Neuronal stem cell (in vitro differentiated cells): ENCODE data around the gene CDKN1A.
"Not testable (repeated sequence)": the region's sequence is repeated elsewhere in the genome, so short reads cannot be mapped to it uniquely, and the experiment has no call there.

Experiments used
- DNase-seq: peaks from one replicate; pipeline ENCODE4 v3.0.0-alpha.2; 2013; ENCODE audit warnings: low spot score
- H2AFZ ChIP-seq: one replicate; pipeline ENCODE4 v1.6.1; 2013; ENCODE audit warnings: mild to moderate bottlenecking, low read length, inconsistent platforms
- H2AK5ac ChIP-seq: 2 replicates; pipeline ENCODE4 v1.6.1; 2013; ENCODE audit warnings: low read depth, mild to moderate bottlenecking, inconsistent platforms, low read length, moderate library complexity, mixed read lengths
- H2BK120ac ChIP-seq: 2 replicates; pipeline ENCODE4 v1.6.1; 2013; ENCODE audit warnings: low read depth, mild to moderate bottlenecking, inconsistent platforms, low read length, moderate library complexity, mixed read lengths
- H2BK12ac ChIP-seq: one replicate; pipeline ENCODE4 v1.6.1; 2013; ENCODE audit warnings: low read length, inconsistent platforms
- H2BK15ac ChIP-seq: 2 replicates; pipeline ENCODE4 v1.6.1; 2013; ENCODE audit warnings: mild to moderate bottlenecking, low read length, inconsistent platforms, mixed read lengths
- H2BK5ac ChIP-seq: one replicate; pipeline ENCODE4 v1.6.1; 2013; ENCODE audit warnings: inconsistent platforms, mild to moderate bottlenecking, low read length, moderate library complexity
- H3K14ac ChIP-seq: one replicate; pipeline ENCODE4 v1.6.1; 2013; ENCODE audit warnings: low read length, inconsistent platforms
- H3K18ac ChIP-seq: 2 replicates; pipeline ENCODE4 v1.6.1; 2013; ENCODE audit warnings: low read length, inconsistent platforms
- H3K23ac ChIP-seq: 2 replicates; pipeline ENCODE4 v1.6.1; 2013; ENCODE audit warnings: low read depth, mild to moderate bottlenecking, mixed read lengths, low read length, inconsistent platforms; ENCODE audit not compliant: poor library complexity
- H3K27ac ChIP-seq: replicated peaks from 3 replicates; pipeline ENCODE4 v1.5.1; 2013; ENCODE audit warnings: low read length, inconsistent platforms
- H3K27me3 ChIP-seq, 3 experiments: 2 replicates each; pipeline ENCODE4 v1.6.1; 2013; ENCODE audit warnings: low read length in 3 of 3, mild to moderate bottlenecking in 2 of 3, inconsistent platforms in 1 of 3, low read depth in 1 of 3, mixed read lengths in 1 of 3, moderate library complexity in 1 of 3; ENCODE audit not compliant: control insufficient read depth in 3 of 3, insufficient read depth in 3 of 3
- H3K36me3 ChIP-seq, 2 donors: replicated peaks in 1 of 2; 2 replicates each; pipeline ENCODE4 v1.6.1; 2013; ENCODE audit warnings: low read length in 2 of 2; ENCODE audit not compliant: control insufficient read depth in 2 of 2, insufficient read depth in 2 of 2
- H3K4ac ChIP-seq: 2 replicates; pipeline ENCODE4 v1.6.1; 2013; ENCODE audit warnings: inconsistent platforms, mild to moderate bottlenecking, low read length, moderate library complexity
- H3K4me1 ChIP-seq, 2 donors: 1 replicate in 1 of 2; 2 replicates in 1 of 2; pipeline ENCODE4 v1.6.1; 2013; ENCODE audit warnings: low read length in 2 of 2, low read depth in 1 of 2; ENCODE audit not compliant: control insufficient read depth in 2 of 2, insufficient read depth in 1 of 2
- H3K4me2 ChIP-seq: one replicate; pipeline ENCODE4 v1.6.1; 2013; ENCODE audit warnings: mild to moderate bottlenecking, low read length, inconsistent platforms; ENCODE audit not compliant: insufficient read depth, poor library complexity, severe bottlenecking
- H3K4me3 ChIP-seq, 2 donors: 2 replicates each; pipeline ENCODE4 v1.5.1; 2013; ENCODE audit warnings: low read length in 2 of 2, mild to moderate bottlenecking in 2 of 2, inconsistent platforms in 1 of 2, moderate library complexity in 1 of 2
- H3K79me1 ChIP-seq: one replicate; pipeline ENCODE4 v1.6.1; 2013; ENCODE audit warnings: low read depth, mild to moderate bottlenecking, inconsistent platforms, low read length, moderate library complexity
- H3K9ac ChIP-seq: one replicate; pipeline ENCODE4 v1.6.1; 2013; ENCODE audit warnings: mild to moderate bottlenecking, low read depth, low read length, inconsistent platforms; ENCODE audit not compliant: poor library complexity
- H3K9me3 ChIP-seq, 2 donors: replicated peaks in 1 of 2; 2 replicates each; pipeline versions ENCODE3 to v1.6.1; 2013; ENCODE audit warnings: low read length in 2 of 2, mild to moderate bottlenecking in 2 of 2, inconsistent platforms in 1 of 2, low read depth in 1 of 2, mixed read lengths in 1 of 2, moderate library complexity in 1 of 2; ENCODE audit not compliant: control insufficient read depth in 2 of 2, insufficient read depth in 1 of 2
- H4K8ac ChIP-seq: one replicate; pipeline ENCODE4 v1.6.1; 2013; ENCODE audit warnings: low read depth, mild to moderate bottlenecking, inconsistent platforms, low read length, moderate library complexity
- H4K91ac ChIP-seq: one replicate; pipeline ENCODE4 v1.6.1; 2013; ENCODE audit warnings: low read length, low read depth, mild to moderate bottlenecking, inconsistent platforms; ENCODE audit not compliant: poor library complexity
- WGBS, 2 donors: extraction: QIAGEN DNeasy Blood & Tissue Kit; methylation state at CpG; one replicate each; pipeline ENCODE4 v1.1.7; 2013; ENCODE audit warnings: missing lambda C conversion rate in 2 of 2, mixed read lengths in 1 of 2; ENCODE audit not compliant: insufficient read length in 2 of 2, insufficient replicate concordance in 1 of 2; ENCODE audit errors: extremely low coverage in 2 of 2; 5-methylcytosine and 5-hydroxymethylcytosine counted together

CDKN1A gene

GRCh38 chr6:36651659-36652379 is 26.7 kb upstream of the CDKN1A start:
- no CpG with 5 or more reads among the region's 11 CpGs for WGBS, 2 donors
- no peak overlapping the region for H2BK15ac ChIP-seq
- no peak overlapping the region for H3K18ac ChIP-seq
- H4K8ac ChIP-seq = no peak overlapping the region
- H2BK12ac ChIP-seq = no peak overlapping the region
- H3K9me3 ChIP-seq = no peaks in the 10 kb centered on the region
- H3K27me3 ChIP-seq = no peaks in the 10 kb centered on the region
- no peak overlapping the region for H3K23ac ChIP-seq
- no peak overlapping the region for H3K27ac ChIP-seq
- peaks cover 6 to 20% of the 10 kb centered on the region in 2 donors for H3K4me1 ChIP-seq
- no peak overlapping the region for H3K4me3 ChIP-seq
- no peak overlapping the region for H2AFZ ChIP-seq
- no peaks in the 10 kb centered on the region for H3K79me1 ChIP-seq
- no peak overlapping the region for H3K4me2 ChIP-seq
- no peak for DNase-seq
- H2AK5ac ChIP-seq = no peak overlapping the region
- no peak overlapping the region for H3K14ac ChIP-seq
- H4K91ac ChIP-seq = no peak overlapping the region
- no peaks in the 10 kb centered on the region for H3K36me3 ChIP-seq
- no peak overlapping the region for H2BK120ac ChIP-seq
- H2BK5ac ChIP-seq = no peak overlapping the region
- no peak overlapping the region for H3K4ac ChIP-seq
- no peak overlapping the region for H3K9ac ChIP-seq

GRCh38 chr6:36654469-36654868 is 24.0 kb upstream of the CDKN1A start:
- H2BK15ac ChIP-seq = not testable (repeated sequence)

GRCh38 chr6:36655085-36655724 is 23.3 kb upstream of the CDKN1A start:
- Histone ChIP-seq H3K4me1 (peaks cover 2 to 9% of the 10 kb centered on the region in 2 donors), H2AFZ (no peak overlapping the region), H3K9me3 (no peaks in the 10 kb centered on the region), H2BK5ac (no peak overlapping the region), H4K8ac (no peak overlapping the region), H3K18ac (no peak overlapping the region), H3K27ac (no peak overlapping the region), H3K4me2 (no peak overlapping the region), H3K79me1 (no peaks in the 10 kb centered on the region), H3K36me3 (no peaks in the 10 kb centered on the region), H2BK15ac (no peak overlapping the region), H3K9ac (no peak overlapping the region), H4K91ac (no peak overlapping the region), H2BK120ac (no peak overlapping the region), H3K4ac (no peak overlapping the region), H2AK5ac (no peak overlapping the region), H2BK12ac (no peak overlapping the region), H3K4me3 (no peak overlapping the region), H3K23ac (no peak overlapping the region), H3K14ac (no peak overlapping the region), H3K27me3 (no peaks in the 10 kb centered on the region)
- no peak for DNase-seq
- no CpG with 5 or more reads among the region's 6 CpGs for WGBS, 2 donors

More at GRCh38 chr6:36654469-36654868, 24.0 kb upstream of the CDKN1A start:
- not testable (repeated sequence) for H3K18ac ChIP-seq, H2AFZ ChIP-seq, H4K8ac ChIP-seq, H3K27me3 ChIP-seq, H3K79me1 ChIP-seq, H2BK5ac ChIP-seq, H3K14ac ChIP-seq, H3K4me3 ChIP-seq, DNase-seq, H2BK12ac ChIP-seq, H3K4ac ChIP-seq, H2BK120ac ChIP-seq, H4K91ac ChIP-seq, H3K36me3 ChIP-seq, H2AK5ac ChIP-seq, H3K4me2 ChIP-seq, H3K27ac ChIP-seq, H3K23ac ChIP-seq, H3K9ac ChIP-seq, H3K9me3 ChIP-seq
- no CpG with 5 or more reads among the region's 5 CpGs for WGBS, 2 donors
- H3K4me1 ChIP-seq = peaks cover 4 to 15% of the 10 kb centered on the region in 2 donors

GRCh38 chr6:36656441-36656840 is 22.1 kb upstream of the CDKN1A start:
- no peak overlapping the region for H4K91ac ChIP-seq
- DNase-seq = no peak
- H3K4ac ChIP-seq = no peak overlapping the region

More at GRCh38 chr6:36656441-36656840, 22.1 kb upstream of the CDKN1A start:
- Histone ChIP-seq H2BK12ac (no peak overlapping the region), H3K9ac (no peak overlapping the region), H2BK15ac (no peak overlapping the region), H3K18ac (no peak overlapping the region), H3K36me3 (no peaks in the 10 kb centered on the region), H3K4me1 (peaks cover 5 to 6% of the 10 kb centered on the region in 2 donors), H2BK120ac (no peak overlapping the region), H2AK5ac (no peak overlapping the region), H3K14ac (no peak overlapping the region), H3K23ac (no peak overlapping the region), H3K27ac (no peak overlapping the region), H3K79me1 (no peaks in the 10 kb centered on the region), H3K4me3 (no peak overlapping the region), H2BK5ac (no peak overlapping the region), H3K9me3 (no peaks in the 10 kb centered on the region), H4K8ac (no peak overlapping the region), H3K27me3 (no peaks in the 10 kb centered on the region), H3K4me2 (no peak overlapping the region), H2AFZ (no peak overlapping the region)
- no CpG with 5 or more reads among the region's 5 CpGs for WGBS, 2 donors
